ENCODE data around the gene PLAAT4.
"Not testable (repeated sequence)": the region's sequence is repeated elsewhere in the genome, so short reads cannot be mapped to it uniquely, and the experiment has no call there.

The PLAAT4 gene

DNA sequence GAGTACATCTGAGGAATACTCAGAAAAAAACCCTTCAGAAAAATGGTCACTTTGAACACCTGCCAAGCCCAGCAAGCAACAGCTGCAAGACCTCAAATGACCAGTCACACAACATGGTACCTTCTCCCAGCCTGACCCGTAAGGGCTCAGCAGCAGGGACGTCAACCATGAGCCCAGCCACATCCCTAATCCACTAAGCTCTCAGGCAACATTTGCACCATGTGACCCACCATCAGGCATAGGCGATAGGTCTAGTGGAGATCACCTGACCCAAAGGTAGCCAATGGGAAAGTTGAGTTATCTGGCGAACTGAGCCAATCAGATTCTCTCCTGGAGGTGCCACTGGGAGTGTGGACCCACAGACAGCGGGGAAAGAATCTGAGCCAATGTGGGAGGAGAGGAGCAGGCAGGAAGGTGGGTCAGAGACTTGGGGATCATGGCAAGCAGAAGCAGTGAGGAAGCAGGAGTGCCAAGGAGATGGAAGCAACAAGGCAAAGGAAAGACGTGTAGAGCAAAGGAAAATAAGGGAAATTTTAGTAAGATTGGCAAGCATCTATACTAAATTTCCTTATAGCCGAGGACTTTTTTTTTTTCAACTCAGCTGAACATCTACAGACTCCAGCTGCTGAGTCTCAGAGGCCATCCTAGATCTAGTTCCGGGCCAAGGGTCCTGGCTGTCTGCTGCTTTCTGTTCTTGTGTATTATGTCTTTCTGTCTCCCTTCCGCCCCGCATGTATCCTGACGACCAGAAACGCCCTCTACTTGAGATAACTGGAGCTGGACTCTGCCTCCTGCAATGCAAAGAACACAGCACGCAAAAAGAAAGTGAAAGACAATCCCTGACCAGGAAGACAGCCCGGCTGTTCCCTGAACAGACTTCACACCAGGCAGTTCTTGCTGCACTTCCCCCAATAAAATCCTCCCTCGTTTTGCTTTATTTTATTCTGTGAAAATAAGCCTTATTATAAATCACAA, 37.6 kb downstream of the PLAAT4 start:
- no peak for DNase-seq

DNA sequence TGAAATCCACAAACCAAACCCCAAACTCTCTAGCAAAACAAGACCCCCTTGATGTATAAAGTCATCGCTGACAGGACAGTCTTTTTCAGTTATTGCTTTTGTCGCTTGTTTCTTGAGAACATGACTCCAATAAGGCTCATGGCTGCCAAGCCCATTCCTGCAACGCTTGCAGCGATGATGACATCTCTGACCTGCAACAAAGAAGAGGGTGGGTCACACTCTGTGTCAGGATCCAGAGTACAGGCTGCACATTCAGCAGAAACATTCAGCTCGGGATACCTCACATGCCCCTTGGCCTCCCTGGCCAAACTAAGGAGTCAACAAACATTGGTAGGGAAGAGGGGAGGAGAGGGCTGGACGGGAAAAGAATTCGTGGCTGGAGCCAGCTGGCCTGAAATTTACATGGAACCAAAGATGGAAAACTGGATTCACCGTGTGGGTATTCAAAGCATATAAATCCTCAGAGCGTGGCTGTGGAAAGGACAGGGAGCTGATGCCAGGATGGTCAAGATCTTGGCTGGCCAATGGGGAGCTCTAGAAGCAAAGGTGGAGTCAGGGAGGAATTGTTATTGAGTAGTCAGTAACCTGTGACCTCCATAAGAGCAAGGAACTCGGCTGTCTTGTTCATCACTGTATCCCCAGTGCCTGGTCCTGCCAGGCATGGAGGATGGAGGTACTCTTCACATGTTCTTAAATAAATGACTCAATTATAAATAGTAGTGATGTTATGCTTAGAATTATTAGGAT, 38.4 kb downstream of the PLAAT4 start:
- no peak for DNase-seq

DNA sequence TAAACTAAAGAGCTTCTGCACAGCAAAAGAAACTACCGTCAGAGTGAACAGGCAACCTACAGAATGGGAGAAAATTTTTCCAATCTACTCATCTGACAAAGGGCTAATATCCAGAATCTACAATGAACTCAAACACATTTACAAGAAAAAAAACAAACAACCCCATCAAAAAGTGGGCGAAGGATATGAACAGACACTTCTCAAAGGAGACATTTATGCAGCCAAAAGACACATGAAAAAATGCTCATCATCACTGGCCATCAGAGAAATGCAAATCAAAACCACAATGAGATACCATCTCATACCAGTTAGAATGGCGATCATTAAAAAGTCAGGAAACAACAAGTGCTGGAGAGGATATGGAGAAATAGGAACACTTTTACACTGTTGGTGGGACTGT, 42.3 kb downstream of the PLAAT4 start:
- DNase-seq, result not testable (repeated sequence)

DNA sequence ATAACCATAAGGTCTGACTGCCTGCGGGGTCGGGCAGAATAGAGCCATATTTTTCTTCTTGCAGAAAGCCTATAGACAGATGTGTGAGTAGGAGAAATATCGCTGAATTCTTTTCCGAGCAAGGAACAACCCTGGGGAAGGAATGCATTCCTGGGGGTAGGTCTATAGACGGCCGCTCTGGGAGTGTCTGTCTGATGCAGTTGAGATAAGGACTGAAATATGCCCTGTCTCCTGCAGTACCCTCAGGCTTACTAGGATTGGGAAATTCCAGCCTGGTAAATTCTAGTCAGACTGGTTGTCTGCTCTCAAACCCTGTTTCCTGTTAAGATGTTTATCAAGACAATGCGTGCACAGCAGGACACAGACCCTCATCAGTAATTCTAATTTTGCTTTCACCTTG, 44.6 kb downstream of the PLAAT4 start:
- not testable (repeated sequence) for DNase-seq

GRCh38 chr11:63583357-63583677, 46.7 kb downstream of the PLAAT4 start:
- DNase-seq, result no peak

DNA sequence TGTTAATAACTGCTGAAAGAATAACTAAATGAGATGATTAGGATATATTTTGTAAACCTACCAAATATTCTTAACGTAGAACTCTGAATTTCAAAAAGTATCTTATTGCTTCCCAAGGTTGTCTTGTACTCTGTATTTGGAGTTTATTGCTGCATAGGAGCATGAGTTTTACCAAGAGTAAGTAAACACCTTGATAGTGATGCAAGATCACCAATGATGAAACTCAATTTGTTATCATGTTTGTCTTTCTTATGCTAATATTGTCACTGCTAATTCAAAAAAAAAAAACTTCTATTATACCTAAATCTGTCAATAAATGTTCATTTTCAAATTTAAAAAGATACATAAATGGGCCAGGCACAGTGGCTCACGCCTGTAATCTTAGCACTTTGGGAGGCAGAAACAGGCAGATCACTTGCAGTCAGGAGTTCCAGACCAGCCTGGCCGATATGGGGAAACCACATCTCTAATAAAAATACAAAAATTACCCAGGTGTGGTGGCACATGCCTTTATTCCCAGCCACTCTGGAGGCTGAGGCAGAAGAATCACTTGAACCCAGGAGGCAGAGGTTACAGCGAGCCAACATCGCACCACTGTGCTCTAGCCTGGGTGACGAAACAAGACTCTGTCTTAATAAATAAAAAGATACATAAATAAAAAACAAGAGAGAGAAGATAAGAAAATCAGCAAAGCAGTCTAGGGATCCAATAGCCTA, 50.0 kb downstream of the PLAAT4 start:
- no peak for DNase-seq

DNA sequence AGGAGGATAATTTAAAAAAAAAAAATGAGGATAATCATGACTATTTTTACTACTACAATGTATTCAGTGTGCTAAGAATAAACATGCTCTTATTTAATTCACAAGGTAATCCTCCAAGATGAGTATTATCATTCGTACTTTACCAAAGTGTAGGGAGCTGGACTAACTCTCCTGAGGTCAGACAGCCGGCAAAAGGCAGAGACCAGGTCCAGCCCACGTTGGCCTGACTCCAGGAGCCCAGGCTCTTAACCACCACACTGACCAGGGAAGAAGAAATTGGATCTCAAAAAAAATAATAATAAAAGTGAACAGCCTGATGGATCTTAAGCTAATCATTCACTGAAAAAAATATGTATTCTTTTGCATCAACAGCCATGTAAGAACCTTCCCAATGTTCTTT, 52.4 kb downstream of the PLAAT4 start:
- no peak for DNase-seq

- no peak for DNase-seq
These were observed 53.6 kb downstream of the PLAAT4 start for GRCh38 chr11:63590024-63590788.

DNA sequence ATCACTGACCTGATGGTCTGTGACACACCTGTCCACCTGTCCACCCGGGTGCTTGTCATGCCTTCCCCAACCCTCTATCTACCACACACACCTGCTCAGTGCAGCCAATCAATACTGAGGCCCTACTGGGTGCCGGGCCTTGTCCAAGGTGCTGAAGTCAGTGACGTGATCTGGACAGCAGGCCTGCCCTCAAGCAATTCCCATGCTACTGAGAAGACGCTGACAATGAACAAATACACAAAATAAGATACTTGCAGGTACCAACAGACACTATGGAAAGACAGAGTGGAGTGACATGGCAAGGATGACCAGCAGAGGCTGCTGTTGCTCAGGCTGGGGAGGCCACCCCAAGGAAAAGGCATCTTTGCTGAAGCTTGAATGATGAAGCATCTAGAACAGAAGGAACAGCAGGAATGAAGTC, 56.4 kb downstream of the PLAAT4 start:
- DNase-seq, result no peak

DNA sequence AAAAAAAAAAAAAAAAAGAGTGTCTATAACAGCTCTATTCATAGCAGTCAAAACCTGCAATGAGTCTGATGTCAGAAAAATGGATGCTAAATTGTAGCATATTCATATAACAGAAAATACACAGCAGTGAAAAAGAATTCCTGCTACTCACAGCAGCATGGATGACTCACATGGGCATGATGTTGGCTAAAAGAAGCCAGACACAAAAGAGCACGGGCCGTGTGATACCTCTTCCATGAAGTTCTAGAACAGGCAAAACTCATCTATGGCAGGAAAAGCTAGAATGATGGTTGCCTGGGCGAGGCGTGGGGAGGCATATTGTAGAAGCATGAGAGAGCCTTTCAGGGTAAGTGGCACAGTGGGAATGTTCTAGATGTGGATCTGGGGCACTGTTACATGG, 58.7 kb downstream of the PLAAT4 start:
- no peak for DNase-seq
